GDM1 (cell line): ENCODE data around the gene EFEMP2.

ENCODE experiments used
- DNase-seq: peaks from one replicate; lab custom pipeline; 2025; lab: John Stamatoyannopoulos, UW

Gene EFEMP2

DNA sequence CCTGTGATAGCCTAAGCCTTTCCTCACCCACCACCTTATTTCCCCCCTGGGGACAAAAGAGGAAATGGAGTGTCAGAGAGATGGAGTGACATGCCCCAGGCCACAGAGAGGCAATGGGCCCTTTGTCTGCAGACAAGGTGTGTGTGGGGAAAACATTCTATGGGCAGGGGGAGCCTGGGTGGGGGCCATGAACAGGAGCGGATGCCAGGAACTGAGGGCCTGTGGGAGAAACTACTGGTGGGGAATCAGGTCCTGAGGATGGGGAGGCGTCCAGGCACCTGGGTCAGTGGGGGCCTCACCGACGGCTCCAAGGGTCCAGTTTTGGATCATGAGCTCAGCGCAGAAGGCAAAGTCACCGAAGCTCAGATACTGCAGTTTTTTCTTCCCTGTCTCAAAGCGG is 12.6 kb upstream of the EFEMP2 start:
- no peak for DNase-seq

DNA sequence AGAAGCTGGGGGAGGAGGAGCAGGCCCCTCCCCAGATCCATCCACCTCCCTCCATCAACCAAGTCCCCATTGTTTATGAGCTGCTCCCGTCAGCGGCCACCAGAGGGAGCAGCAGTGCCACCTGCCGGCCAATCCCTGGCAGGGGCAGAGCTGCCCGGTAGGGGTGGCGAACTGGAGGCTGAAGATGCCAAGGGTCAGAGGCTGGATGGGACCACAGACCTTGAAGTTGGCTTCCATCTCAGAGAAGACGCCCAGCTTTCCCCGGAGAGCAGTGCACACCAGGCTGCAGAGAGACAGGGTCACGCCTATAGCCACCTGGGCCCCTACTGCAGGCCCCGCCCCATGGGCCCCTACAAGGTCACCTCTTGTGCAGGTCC is 12.1 kb upstream of the EFEMP2 start:
- DNase-seq: peak; percentile 70

DNA sequence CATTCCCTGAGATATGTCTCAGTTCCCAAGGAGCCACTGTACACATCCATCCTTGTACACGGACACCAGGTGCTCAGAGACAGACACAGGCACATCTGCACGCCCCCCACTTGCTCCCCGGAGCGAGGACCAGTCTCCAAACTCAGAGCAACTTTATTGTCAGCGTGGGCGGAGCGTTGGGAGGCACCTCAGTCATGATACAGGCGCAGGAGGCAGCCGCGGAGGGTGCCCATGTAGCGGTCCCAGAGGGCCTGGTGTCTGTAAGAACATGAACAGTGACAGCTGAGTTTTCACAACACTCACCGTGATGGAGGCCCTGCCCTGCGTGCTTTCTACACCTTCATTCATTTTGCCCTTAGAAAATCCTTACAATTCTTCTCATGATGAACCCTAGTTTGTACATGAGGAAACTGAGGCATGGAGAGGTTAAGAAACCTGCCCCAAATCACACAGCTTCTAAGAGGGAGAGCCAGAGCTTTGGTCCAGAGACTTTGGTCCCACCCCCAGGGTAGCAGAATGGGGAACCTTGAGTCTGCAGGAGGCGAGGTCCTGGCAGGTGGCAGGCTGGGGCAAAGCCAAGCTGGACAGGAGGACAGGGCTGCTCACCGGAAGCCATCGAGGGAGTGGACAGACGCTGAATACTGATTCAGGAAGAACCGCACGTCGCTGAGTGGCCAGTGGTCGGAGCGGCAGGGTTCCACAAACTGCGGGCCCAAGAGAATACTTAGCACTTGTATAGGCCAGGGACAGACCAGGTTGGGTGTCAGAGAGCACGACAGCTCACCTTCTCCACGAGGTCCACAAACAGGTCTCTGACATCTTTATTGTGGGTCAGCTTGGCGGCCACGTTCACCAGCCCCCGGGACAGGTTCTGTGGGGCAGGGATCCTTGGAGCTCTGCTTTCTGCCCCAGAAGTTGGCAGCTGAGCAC is 11.5 kb upstream of the EFEMP2 start:
- DNase-seq: no peak

DNA sequence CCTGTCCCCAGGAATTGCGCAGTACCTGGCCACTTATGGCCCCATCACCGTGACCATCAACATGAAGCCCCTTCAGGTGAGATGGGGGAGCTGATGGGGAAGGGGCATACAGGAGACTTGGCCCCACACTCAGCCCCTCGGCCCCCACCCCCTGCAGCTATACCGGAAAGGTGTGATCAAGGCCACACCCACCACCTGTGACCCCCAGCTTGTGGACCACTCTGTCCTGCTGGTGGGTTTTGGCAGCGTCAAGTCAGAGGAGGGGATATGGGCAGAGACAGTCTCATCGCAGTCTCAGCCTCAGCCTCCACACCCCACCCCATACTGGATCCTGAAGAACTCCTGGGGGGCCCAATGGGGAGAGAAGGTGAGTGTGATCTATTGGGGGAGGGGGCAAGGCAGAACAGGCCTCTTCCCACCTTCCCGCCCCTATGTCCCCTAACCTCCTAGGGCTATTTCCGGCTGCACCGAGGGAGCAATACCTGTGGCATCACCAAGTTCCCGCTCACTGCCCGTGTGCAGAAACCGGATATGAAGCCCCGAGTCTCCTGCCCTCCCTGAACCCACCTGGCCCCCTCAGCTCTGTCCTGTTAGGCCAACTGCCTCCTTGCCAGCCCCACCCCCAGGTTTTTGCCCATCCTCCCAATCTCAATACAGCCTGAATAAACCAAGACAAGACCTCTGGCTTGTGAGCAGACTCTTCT is 10.6 kb upstream of the EFEMP2 start:
- DNase-seq: no peak

DNA sequence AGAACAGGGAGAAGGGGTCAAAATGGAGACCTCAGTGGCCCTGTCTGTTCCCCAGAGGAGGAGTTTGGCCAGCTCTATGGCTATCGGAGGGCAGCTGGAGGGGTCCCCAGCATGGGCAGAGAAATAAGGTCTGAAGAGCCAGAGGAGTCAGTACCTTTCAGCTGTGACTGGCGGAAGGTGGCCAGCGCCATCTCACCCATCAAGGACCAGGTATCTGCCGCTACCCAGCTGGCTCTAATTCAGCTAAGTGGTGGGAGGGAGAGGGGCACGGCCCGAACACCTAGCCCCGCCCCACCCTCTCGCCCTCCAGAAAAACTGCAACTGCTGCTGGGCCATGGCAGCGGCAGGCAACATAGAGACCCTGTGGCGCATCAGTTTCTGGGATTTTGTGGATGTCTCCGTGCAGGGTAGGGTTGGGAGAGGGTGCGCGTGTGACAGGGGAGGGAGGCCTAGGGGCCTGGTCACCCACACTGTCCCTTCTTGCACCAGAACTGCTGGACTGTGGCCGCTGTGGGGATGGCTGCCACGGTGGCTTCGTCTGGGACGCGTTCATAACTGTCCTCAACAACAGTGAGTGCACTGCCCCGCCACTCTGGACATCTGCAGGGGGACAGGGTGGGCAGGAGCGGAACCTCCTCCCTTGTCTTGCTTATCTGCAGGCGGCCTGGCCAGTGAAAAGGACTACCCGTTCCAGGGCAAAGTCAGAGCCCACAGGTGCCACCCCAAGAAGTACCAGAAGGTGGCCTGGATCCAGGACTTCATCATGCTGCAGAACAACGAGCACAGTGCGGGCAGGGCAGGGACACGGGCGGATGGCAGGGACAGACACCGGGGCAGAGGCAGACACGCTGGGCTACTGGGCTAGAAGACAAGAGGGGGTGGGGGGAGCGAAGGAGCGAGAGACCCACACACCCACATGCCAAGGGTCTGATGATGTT is 9.8 kb upstream of the EFEMP2 start:
- DNase-seq: no peak

DNA sequence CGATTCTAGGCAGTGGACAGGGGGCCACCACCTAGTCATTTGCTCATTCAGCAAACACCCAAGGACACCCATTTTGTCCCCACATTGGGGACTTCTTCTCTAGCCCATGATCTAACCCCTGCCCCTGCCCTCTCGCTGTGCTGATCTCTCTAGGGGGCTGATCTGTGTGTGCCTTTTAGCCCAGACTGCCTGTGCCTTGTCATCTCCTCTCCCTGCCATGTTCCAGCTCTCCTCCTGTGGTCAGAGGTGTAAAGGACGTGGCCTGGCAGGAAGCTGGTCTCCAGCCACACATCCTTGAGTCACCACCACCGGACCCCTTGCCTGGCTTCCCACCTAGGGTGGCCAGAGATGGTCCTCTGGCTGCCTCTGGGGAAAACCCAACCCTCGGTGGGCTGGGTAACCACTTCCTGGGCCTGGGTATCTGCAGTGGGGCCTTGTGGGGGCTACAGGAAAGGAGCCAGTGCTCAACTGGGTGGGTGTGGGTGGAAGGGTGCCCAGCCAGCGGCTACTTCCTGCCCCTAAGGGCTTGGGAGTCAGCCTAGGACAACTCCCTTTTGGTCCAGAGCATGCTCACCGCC is 8.3 kb upstream of the EFEMP2 start:
- no peak for DNase-seq

DNA sequence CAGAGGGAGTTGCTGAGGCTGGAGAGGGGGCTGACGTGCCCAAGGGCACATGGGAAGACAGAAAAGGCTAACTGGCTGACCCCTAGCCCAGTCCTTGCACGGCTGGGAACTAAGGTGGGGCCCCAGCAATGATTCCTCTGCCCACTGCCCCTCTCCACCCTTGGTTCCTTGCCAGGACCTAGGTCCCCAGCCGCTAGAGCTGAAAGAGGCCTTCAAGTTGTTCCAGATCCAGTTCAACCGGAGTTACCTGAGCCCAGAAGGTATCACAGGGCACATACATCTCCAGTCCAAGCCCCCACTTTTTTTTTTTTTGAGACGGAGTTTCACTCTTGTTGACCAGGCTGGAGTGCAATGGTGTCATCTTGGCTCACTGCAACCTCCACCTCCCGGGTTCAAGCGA is 7.4 kb upstream of the EFEMP2 start:
- DNase-seq: no peak

DNA sequence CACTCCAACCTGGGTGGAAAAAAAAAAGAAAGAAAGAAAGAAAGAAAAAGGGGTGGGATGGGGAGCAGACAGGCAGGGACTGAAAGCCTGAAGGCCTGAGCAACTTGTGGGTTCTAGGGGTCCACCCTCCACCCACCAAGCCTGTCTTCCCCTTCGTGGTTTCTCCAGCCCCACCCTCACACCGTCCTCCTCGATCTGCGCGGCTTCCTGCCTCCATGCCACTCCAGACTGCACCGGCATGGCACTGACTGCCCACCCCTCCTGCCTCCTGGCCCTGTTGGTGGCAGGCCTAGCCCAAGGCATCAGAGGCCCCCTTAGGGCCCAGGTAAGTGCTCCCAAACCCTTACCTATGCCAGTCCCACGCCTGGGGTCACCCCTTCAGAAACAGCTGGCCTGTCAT is 7.0 kb upstream of the EFEMP2 start, which contains the start of gene CTSW:
Gene CTSW, plus strand, starts transcription at position 221 of the 400 bp plus-strand sequence. Its CDS starts 18 bp downstream, at position 239.
- peak; percentile 67 for DNase-seq

DNA sequence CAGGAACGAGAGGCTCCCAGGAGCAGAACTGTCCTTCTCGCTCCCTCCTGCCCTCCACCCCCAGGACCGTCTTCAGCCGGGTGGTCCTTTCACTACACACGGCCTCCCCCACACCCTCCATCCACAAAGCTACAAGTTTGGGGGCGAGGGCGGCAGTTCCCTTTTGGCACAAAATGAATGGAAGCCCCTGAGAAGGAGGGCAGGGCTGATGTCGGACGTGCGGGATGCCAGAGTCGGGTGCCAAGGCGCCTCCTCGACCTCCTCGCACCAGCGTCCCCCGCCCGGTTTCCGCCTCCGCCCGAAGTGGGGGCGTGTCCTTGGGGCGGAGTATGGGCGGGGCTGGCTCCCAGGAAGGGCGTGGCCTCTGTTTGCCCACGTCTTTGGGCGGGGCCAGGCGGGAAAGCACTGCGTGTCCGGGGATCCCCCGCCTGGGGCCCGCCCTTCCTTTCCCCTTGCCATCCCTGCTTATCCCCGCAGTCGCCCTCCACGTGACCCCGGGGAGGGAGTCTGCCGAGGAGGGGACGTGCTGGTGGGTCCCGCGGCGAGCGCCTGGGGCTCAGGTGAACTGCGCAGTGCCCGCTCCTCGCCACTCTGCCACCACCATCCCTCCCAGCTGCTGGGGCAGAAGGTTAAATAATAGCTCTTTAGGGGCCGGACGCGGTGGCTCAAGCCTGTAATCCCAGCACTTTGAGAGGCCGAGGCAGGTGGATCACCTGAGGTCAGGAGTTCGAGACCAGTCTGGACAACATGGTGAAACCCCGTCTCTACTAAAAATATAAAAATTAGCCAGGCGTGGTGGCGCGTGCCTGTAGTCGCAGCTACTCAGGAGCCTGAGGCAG is 937 bp upstream of the EFEMP2 start:
- peak; percentile 75 for DNase-seq

DNA sequence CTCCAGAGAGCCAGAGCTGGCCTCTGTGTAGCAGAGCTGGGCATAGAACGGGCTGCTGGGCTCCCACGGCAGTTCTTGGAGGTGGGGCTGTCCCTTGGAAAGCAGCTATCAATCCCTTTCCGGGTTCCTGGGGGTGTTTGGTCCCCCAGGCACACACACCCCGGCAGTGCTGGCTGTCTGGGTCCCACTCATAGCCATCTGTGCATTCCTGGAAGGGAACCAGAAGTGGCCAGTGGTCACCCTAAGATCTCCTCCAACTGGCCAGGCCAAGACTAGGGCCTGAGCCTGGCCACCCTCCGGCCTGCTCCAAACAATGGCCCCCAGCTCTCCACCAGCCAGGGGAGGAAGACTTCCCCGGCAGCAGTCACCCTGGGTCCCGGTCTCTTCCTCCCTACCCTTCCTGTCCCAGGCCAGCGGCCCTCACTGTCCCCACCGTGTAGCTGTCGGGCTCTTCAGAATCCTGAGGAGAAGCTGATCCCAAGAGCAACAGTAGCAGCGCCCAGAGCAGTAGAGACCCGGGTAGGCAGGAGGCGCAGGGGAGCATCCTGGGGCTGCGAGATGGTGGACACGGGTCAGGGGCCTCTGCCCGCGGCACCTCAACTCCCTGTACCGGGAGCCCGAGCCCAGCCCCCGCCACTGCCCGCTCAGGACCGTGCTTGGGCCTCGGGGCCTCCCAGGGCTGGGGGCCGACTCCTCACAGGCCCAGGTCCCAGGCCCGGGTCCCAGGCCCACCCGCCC is 620 bp downstream of the EFEMP2 start:
- no peak for DNase-seq

DNA sequence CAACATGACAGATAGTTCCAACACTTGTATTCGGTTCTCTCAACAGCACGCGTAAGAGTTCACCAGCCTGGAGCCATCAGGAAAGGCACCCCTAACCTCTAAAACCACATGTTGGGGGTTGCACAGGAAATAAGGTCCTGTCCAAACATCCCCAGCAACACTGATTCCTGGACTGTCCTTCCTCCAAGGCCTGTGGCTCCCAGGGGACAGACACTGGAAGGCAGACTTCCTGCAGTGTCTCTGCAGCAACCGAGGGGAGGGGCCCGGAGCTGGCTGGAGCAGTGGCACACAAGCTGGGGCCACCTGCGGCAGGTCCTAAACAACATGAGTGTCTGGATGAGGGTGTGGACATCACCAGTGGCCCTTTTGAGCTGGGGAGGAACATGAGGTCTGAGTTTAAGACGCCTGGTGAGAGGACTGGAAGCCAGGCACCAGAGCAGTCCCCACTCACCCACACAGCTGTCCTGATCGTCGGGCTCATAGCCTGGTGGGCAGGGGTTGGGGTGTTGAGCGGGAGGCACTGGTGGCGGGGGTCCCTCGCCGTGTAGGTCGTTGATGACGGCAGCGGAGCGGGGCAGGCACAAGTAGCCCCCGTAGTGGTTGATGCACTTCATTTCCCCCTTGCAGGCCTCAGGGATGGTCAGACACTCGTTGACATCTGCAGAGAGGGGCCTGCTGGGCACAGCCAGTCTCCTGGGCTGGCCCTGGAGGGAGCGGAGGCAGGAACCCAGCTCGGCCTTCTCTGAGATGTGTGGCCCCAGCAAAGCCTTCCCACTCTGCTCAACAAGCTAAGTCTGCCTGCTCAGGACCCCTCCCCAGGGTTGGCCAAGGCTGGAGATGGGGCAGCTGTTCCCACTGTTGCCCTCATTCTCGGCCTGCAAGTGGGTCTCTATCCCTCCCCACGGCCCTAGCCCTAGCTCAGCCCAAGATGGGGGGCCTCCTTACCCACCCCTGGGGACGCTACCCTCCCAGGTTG is 1.6 kb downstream of the EFEMP2 start:
- peak; percentile 57 for DNase-seq

DNA sequence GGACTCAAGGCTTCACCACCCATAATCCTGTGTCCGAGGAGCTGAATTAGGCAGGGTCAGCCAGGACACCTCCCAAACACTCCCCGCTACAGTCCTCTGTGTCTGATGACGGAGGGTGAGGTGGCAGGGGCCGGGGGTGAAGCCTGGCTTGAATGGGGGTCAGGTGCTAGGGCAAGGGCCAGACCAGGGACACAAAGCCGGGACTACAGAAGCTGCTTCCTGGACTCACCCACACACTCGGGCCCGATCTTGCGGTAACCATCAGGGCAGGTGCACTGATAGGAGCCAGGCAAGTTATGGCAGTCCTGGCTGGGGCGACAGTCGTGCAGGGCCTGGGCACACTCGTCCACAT is 2.3 kb downstream of the EFEMP2 start:
- DNase-seq: no peak

DNA sequence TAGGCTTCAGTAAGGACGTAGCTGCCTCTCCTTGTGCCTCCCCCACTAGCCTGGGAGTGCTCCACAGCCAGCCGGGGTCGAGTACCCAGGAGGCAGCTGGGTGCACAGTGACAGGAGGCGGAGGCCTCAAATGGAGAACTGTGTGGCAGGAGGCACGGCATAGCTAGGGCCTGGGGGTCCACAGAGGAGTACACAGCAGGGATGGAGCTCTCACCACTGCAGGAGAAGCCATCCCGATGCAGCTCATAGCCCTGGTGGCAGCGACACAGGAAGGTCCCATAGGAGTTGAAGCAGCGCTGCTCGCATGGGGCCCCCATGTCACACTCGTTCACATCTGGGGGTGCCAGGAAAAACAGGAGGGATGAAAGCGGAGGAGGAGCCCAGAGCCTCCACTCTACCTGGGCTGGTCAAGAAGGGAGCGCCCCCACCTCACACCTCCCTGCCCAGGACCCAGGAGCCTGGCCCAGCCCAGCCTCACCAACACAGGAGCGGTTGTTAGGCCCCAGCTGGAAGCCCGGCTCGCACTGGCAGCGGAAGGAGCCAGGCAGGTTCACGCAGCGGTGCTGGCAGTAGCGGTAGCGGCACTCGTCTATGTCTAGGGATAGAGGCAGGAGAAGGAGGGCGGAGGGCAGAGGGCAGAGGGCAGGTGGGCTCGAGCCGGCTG is 2.8 kb downstream of the EFEMP2 start:
- no peak for DNase-seq

DNA sequence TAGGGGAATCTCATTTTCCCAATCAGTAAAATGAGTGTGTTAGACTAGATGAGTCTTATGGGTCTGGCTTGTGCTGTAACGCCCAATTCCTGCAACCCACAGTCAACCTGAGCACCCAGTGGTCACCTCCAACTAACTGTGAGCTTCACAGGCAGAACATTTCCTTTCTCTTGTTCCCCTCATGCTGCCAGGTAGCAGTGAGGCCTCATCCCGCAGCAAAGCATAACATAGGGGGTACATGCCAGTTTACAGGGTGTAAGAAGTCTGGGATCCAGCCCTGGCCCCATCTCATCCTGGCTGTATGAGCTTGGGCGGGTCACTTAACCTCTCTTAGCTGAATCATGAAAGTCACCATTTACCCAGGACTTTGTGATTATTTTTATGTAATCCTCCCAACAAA is 3.7 kb downstream of the EFEMP2 start:
- DNase-seq: no peak

DNA sequence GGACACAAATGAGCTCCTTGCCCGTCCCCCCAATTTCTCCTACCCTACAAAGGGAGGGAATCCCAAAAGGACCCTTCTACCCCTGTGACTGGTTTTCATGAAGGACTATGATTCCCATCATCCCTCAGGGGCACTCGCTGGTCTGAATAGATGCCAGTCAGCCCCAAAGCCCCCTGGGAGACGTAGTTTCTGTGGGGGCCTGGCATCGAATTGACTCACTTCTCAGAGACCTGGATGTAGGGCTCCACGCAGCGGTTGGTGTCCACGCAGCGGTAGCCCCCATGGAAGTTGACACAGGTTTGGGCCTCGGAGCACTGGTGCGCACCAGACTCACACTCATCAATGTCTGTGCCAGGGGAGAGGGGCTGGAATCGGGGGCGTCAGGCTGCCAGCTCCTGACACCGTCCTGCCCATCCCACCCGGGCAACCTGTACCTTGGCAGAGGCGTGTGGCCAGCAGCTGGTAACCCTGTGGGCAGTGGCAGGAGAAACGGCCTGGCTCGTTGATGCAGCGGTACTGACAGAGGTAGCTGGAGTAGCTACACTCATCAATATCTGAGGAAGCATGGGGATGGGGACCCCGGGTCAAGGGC is 4.4 kb downstream of the EFEMP2 start:
- DNase-seq: no peak

DNA sequence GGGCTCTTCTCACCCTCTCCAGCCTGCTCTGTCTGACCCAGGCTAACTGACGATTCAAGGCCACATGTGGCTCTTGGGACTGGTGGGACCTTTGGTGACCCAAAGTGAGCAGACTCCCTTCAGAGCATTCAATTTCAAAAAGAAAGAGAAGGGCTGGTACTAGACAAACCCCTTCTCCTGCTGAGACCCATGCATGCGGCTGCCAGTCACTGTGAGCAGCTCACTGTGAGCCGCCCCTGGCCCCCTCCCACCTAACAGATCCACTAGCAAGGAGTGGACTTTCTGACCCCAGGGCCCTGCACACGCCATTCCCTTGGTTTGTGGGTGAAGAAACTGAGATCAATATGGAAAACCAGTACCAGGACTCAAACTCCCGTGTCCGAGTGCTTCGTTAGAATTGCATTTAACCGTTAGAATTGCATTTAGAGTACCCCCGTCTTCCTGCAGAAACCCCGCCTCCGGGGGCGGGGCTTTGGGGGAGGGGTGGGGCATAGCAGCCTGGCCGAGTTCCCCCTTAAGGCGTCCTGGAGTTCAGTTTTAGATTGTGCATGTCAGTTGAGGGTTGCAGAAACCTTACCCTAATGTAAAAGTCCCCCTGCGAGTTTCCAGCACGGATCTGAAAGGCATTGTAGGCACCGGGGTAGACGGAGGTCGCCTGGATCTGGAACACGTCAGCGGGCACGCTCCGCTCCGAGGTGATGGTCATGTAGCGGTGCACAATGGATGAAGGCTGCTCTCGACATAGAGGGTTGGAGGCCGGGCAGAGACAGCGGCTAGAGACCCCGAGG is 5.1 kb downstream of the EFEMP2 start:
- no peak for DNase-seq
